ENCODE measurements around the gene SPOCK1. TPM values are rescaled to one million over a fixed set of nuclear protein-coding genes. Genes with fewer than 3 reads are reported as not detected.

The SPOCK1 gene
- total RNA-seq, 1 experiment from 2014 or later, result 0.27 TPM

- CTCF ChIA-PET, result no interaction called here
- RAD21 ChIA-PET (ENCODE audit: low non-redundant PET in 1 of 2, low total read pairs in 2 of 2, uncharacterized antibody in 2 of 2, unreplicated experiment in 2 of 2), result no interaction called here
These were observed 313.9 kb downstream of the SPOCK1 start for GRCh38 chr5:137185193-137185592.

More at GRCh38 chr5:137185193-137185592, 313.9 kb downstream of the SPOCK1 start:
- no peak overlapping the region for H3K4me2 ChIP-seq (ENCODE audit: low read length)
- DNase-seq (ENCODE audit: low read depth, low spot score) (no peak), ATAC-seq (no peak)
- no peaks in the 10 kb centered on the region for H3K4me1 ChIP-seq (ENCODE audit: control insufficient read depth in 1 of 2, insufficient read depth in 2 of 2, low read length in 2 of 2)
- H2AFZ ChIP-seq (ENCODE audit: low read depth, low read length, poor library complexity, severe bottlenecking), result no peak overlapping the region
- no TSS peak for BruUV-seq (replicated peaks)
- POLR2A ChIA-PET, result no interaction called here
- no peaks in the 10 kb centered on the region for H3K9me3 ChIP-seq (ENCODE audit: control insufficient read depth in 1 of 2, insufficient read depth in 1 of 2, low read depth in 1 of 2, low read length in 2 of 2)
- no peaks in the 10 kb centered on the region for H4K20me1 ChIP-seq (ENCODE audit: insufficient read depth)
- H3K27me3 ChIP-seq (ENCODE audit: insufficient read depth, low read length), result peaks cover 79% of the 10 kb centered on the region
- no peaks in the 10 kb centered on the region for H3K9me2 ChIP-seq (ENCODE audit: insufficient read depth)
- H3K9ac ChIP-seq (ENCODE audit: low read length), result no peak overlapping the region
- TF ChIP-seq EGR1 (IDR thresholded peaks at IDR 0.05; ENCODE audit: low read depth), result no peak
- TF ChIP-seq ATF3 (IDR thresholded peaks at IDR 0.05), result no peak
- no peak for TF ChIP-seq SRF (IDR thresholded peaks at IDR 0.05; ENCODE audit: low read depth)
- no peak for TF ChIP-seq EZH2 (IDR thresholded peaks at IDR 0.05)
- TF ChIP-seq TCF7L2 (IDR thresholded peaks at IDR 0.05; ENCODE audit: borderline replicate concordance, extremely low read depth, insufficient read depth, insufficient read length), result no peak
- TF ChIP-seq SP1 (IDR thresholded peaks at IDR 0.05; ENCODE audit: low read depth), result no peak
- no peak for TF ChIP-seq YY1 (IDR thresholded peaks at IDR 0.05; ENCODE audit: extremely low read depth, insufficient replicate concordance, low read depth, low read length)
- no peak for TF ChIP-seq ZFX (IDR thresholded peaks at IDR 0.05)
- TF ChIP-seq REST (IDR thresholded peaks at IDR 0.05; ENCODE audit: low read depth), result no peak
- TF ChIP-seq JUND (IDR thresholded peaks at IDR 0.05), result no peak
- TF ChIP-seq MAX (IDR thresholded peaks at IDR 0.05), result no peak
- TF ChIP-seq POLR2AphosphoS5 (IDR thresholded peaks at IDR 0.05; ENCODE audit: low read depth, low read length), result no peak
- TF ChIP-seq, protein P1, sequence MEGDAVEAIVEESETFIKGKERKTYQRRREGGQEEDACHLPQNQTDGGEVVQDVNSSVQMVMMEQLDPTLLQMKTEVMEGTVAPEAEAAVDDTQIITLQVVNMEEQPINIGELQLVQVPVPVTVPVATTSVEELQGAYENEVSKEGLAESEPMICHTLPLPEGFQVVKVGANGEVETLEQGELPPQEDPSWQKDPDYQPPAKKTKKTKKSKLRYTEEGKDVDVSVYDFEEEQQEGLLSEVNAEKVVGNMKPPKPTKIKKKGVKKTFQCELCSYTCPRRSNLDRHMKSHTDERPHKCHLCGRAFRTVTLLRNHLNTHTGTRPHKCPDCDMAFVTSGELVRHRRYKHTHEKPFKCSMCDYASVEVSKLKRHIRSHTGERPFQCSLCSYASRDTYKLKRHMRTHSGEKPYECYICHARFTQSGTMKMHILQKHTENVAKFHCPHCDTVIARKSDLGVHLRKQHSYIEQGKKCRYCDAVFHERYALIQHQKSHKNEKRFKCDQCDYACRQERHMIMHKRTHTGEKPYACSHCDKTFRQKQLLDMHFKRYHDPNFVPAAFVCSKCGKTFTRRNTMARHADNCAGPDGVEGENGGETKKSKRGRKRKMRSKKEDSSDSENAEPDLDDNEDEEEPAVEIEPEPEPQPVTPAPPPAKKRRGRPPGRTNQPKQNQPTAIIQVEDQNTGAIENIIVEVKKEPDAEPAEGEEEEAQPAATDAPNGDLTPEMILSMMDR (IDR thresholded peaks at IDR 0.05 in 2 of 3, conservative IDR thresholded peaks at IDR 0.05 in 1 of 3; ENCODE audit: borderline replicate concordance in 1 of 3, insufficient read depth in 1 of 3, low read depth in 2 of 3, low read length in 2 of 3), result no peak
- TF ChIP-seq CEBPB (IDR thresholded peaks at IDR 0.05; ENCODE audit: low read depth), result no peak
- no peak for TF ChIP-seq ZNF274 (IDR thresholded peaks at IDR 0.05; ENCODE audit: low read depth, low read length)
- no peak for TF ChIP-seq RAD21 (IDR thresholded peaks at IDR 0.05; ENCODE audit: low read depth)
- no peak for TF ChIP-seq EZH2phosphoT487 (IDR thresholded peaks at IDR 0.05; ENCODE audit: borderline replicate concordance)
- TF ChIP-seq ZBTB33 (IDR thresholded peaks at IDR 0.05; ENCODE audit: extremely low read depth, insufficient replicate concordance, low read length), result no peak
- TF ChIP-seq POLR2A (IDR thresholded peaks at IDR 0.05; ENCODE audit: borderline replicate concordance, extremely low read depth, insufficient read depth, insufficient read length), result no peak
- no peak overlapping the region for H3K27ac ChIP-seq (ENCODE audit: low read depth, low read length)
- no peaks in the 10 kb centered on the region for H3K36me3 ChIP-seq (ENCODE audit: control insufficient read depth in 1 of 2, insufficient read depth in 2 of 2, low read length in 2 of 2)
- H3K79me2 ChIP-seq (ENCODE audit: insufficient read depth, low read length), result no peaks in the 10 kb centered on the region
- no peak overlapping the region for H3K4me3 ChIP-seq (replicated peaks in 1 of 2; ENCODE audit: low read depth in 1 of 2, low read length in 2 of 2)
- intact Hi-C loops (cut with micrococcal nuclease), result no loop called here

All from HCT116 (cell line).